GM12864 (cell line): ENCODE measurements around the gene BRAF.
"Not testable (repeated sequence)": the region's sequence is repeated elsewhere in the genome, so short reads cannot be mapped to it uniquely, and the experiment has no call there.

ENCODE experiments used
- DNase-seq: peaks from one replicate; pipeline ENCODE4 v3.0.0-alpha.2; 2011; ENCODE audit warnings: low read depth
- H3K4me3 ChIP-seq: 2 replicates; pipeline ENCODE4 v1.5.1; 2011; ENCODE audit warnings: mild to moderate bottlenecking, low read depth, low read length, control low read depth
- CTCF ChIP-seq: IDR thresholded peaks from 2 replicates; pipeline ENCODE4 v1.5.1; 2011; ENCODE audit warnings: low read depth, mild to moderate bottlenecking, moderate library complexity, low read length, control low read depth, inconsistent platforms; ENCODE audit errors: missing control alignments

The BRAF gene

GRCh38 chr7:140771826-140772225 is 152.9 kb downstream of the BRAF start:
- TF ChIP-seq CTCF = no peak
- H3K4me3 ChIP-seq = no peak overlapping the region
- DNase-seq = no peak

GRCh38 chr7:140769852-140770251 is 154.9 kb downstream of the BRAF start:
- no peak for DNase-seq
- H3K4me3 ChIP-seq = no peak overlapping the region
- TF ChIP-seq CTCF = no peak

- DNase-seq = no peak
- no peak for TF ChIP-seq CTCF
- no peak overlapping the region for H3K4me3 ChIP-seq
Measured at GRCh38 chr7:140767418-140767817, 157.3 kb downstream of the BRAF start.

- DNase-seq, H3K4me3 ChIP-seq: not testable (repeated sequence)
Measured at GRCh38 chr7:140765441-140765840, 159.3 kb downstream of the BRAF start.

GRCh38 chr7:140763166-140763565 is 161.6 kb downstream of the BRAF start:
- not testable (repeated sequence) for H3K4me3 ChIP-seq, DNase-seq

- DNase-seq, H3K4me3 ChIP-seq: not testable (repeated sequence)
Measured at GRCh38 chr7:140761375-140761774, 163.4 kb downstream of the BRAF start.

GRCh38 chr7:140754506-140754905 is 170.2 kb downstream of the BRAF start:
- no peak overlapping the region for H3K4me3 ChIP-seq
- DNase-seq = no peak
- TF ChIP-seq CTCF = no peak

GRCh38 chr7:140752533-140752932 is 172.2 kb downstream of the BRAF start:
- no peak overlapping the region for H3K4me3 ChIP-seq
- TF ChIP-seq CTCF = no peak
- no peak for DNase-seq

GRCh38 chr7:140746751-140747150 is 178.0 kb downstream of the BRAF start:
- no peak for TF ChIP-seq CTCF
- H3K4me3 ChIP-seq = no peak overlapping the region
- no peak for DNase-seq
